Cardiac septum (tissue), 1 donor: ENCODE measurements around the gene RHNO1. TPM values are rescaled to one million over a fixed set of nuclear protein-coding genes. Genes with fewer than 3 reads are reported as not detected.
"Not testable (repeated sequence)": the region's sequence is repeated elsewhere in the genome, so short reads cannot be mapped to it uniquely, and the experiment has no call there.

Experiments
- DNase-seq: peaks from one replicate; pipeline ENCODE4 v3.0.0-alpha.2; 2020; ENCODE audit warnings: low spot score
- intact Hi-C: fragments of 100-400 bp; cut with DNase I; formaldehyde crosslinking; loops from one replicate; pipeline ENCODE4 v1.14.0; 2022
- total RNA-seq: library from RNA; stranded (reverse); fragmentation: NEBNext Ultra II Directional; extraction: Animal tissue kit (Norgen Biotek cat#: 25700); gene quantifications from one replicate; pipeline ENCODE4 v1.2.1, GENCODE V29; 2021
- donor health status: DM: no; HTN: no; CAD: no.

RHNO1 gene
- total RNA-seq, 1 donor from 2014 or later: 8.3 TPM

GRCh38 chr12:2857576-2857975 lies 19.4 kb upstream of the RHNO1 start:
- intact Hi-C loops: no loop called here

DNA sequence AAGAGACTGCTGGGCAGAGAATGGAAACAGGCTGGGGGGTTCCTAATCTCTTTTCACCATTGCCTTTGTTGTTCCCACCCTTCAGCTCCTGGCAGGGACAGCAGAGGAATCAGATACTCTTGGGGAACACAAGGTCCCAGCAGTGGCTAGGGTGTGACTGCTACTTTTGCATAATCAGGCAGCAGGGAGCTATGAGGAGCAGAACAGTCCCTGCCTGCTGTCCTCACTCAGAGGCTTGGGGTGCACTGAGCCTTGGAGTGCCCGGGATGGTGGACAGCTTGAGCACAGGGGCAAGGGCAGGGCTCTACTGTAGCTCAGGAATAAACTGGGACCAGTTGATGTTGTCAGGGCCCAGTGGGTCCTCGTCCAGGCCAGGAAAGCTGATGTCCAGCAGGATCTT lies 18.7 kb upstream of the RHNO1 start:
- DNase-seq: no peak
- intact Hi-C loops: no loop called here

More at GRCh38 chr12:2857576-2857975, 19.4 kb upstream of the RHNO1 start:
- DNase-seq: no peak

GRCh38 chr12:2858944-2859421 lies 18.0 kb upstream of the RHNO1 start:
- no peak for DNase-seq
- intact Hi-C loops: no loop called here

DNA sequence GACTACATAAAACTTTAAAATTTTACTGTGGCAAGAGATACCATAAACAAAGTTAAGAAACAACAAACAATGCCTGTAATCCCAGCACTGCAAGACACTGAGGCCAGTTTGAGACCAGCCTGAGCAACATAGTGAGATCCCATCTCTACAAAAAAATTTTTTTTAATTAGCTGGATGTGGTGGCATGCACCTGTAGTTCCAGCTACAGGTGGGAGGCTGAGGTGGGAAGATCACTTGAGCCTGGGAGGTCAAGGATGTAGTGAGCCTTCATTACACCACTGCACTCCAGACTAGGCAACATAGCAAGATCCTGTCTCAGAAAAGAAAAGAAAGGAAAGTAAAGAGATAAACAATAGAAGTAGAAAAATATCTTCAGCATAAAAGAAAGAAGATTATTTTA lies 16.9 kb upstream of the RHNO1 start:
- no peak for DNase-seq

DNA sequence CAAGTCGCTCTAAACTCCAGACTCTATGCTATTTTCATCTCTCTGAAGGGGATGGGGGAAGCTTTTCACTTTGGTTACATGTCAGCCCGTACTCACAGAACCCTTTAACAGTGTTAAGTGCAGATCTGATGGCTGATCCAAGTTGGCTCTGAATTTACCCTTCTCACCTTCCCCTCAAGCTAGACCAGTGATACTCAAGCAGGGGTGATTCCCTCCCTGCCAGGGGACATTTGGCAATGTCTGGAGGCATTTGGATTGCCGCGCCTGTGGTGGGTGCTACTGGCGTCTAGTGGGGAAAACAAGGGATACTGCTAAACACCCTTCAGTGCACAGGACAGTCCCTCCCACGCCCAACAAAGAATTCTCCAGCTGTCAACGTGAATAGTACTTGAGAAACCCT lies 14.1 kb upstream of the RHNO1 start:
- intact Hi-C loops: no loop called here
- no peak for DNase-seq

More for the DNA sequence above, 16.9 kb upstream of the RHNO1 start:
- intact Hi-C loops: no loop called here

GRCh38 chr12:2863402-2863801 lies 13.6 kb upstream of the RHNO1 start:
- DNase-seq, intact Hi-C loops: not testable (repeated sequence)

DNA sequence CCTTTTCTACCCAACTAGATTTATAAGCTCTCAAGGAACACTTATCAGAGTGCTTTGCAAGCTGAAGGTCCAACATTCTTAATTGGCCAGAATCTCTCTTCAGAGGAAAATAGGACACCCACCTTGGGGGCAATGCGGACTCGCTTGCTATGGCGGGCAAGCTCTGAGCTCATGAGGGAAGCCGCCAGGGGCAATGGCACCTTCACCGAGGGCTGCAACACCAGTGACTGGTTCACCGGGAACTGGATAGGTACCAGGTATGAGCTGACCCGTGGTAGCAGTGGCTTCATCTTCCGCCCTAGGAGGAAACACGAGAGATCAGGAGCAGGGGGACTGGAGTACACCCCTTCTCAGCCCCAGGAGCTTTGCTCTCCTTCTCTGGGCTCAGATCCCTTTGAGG lies 12.8 kb upstream of the RHNO1 start:
- intact Hi-C loops: no loop called here
- DNase-seq: no peak

- intact Hi-C loops, DNase-seq: not testable (repeated sequence)
Observed at GRCh38 chr12:2868986-2869632, 7.9 kb upstream of the RHNO1 start.

GRCh38 chr12:2876431-2877046 lies 484 bp upstream of the RHNO1 start:
- intact Hi-C loops: no loop called here

GRCh38 chr12:2877953-2878732 lies 1.1 kb downstream of the RHNO1 start:
- DNase-seq: no peak
- intact Hi-C loops: no loop called here

More at GRCh38 chr12:2876431-2877046, 484 bp upstream of the RHNO1 start:
- DNase-seq: no peak

DNA sequence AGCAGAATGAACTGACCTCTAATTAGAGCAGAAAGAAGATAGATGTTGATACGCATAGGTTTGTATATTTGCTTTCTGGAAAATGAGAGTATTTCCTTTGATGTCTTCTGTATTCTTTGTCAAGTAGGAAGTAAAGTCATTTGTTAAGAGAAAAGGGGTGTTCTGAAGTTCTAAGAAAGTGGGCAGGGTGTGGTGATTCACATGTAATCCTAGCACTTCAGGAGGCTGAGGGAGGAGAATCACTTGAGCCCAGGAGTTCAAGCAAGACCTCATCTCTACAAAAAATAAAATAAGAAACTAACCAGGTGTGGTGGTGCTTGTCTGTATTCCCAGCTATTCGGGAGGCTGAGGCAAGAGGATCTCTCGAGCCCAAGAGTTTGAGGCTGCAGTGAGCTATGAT lies 2.8 kb downstream of the RHNO1 start:
- intact Hi-C loops: no loop called here

DNA sequence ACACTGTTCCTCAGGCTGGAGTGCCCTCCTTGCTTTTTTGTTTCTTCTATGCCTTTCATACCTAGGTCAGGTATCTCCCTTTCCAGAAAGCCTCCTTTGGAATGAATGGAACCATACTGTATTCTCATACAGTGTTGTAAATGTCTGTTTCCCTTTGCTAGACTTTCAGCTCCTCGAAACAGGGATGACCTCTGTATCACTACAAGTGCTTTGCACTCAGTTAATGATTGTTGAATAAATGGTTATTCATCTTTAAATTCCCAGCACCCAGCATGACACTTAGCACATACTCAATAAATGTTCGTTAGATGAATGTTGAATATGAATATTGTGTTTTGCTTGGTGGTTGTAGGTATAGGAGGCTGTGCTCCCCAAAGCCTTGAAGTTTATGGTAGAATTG lies 7.8 kb downstream of the RHNO1 start:
- DNase-seq: no peak
- intact Hi-C loops: loop anchor here (2.0 to 5.0 kb wide), 2 partner anchors 57 to 150 kb away; no protein-coding TSS in a partner anchor

More for the DNA sequence above, 2.8 kb downstream of the RHNO1 start:
- DNase-seq: no peak

GRCh38 chr12:2886768-2887450 lies 9.9 kb downstream of the RHNO1 start:
- intact Hi-C loops: loop anchor here (5.0 kb wide), 1 partner anchor 55 kb away; no protein-coding TSS in a partner anchor
- no peak for DNase-seq

- DNase-seq: no peak
- intact Hi-C loops: loop anchor here (5.0 kb wide), 1 partner anchor 67 kb away; the partner anchor contains the start of gene TEAD4
Observed at GRCh38 chr12:2890001-2890387, 13.0 kb downstream of the RHNO1 start.

DNA sequence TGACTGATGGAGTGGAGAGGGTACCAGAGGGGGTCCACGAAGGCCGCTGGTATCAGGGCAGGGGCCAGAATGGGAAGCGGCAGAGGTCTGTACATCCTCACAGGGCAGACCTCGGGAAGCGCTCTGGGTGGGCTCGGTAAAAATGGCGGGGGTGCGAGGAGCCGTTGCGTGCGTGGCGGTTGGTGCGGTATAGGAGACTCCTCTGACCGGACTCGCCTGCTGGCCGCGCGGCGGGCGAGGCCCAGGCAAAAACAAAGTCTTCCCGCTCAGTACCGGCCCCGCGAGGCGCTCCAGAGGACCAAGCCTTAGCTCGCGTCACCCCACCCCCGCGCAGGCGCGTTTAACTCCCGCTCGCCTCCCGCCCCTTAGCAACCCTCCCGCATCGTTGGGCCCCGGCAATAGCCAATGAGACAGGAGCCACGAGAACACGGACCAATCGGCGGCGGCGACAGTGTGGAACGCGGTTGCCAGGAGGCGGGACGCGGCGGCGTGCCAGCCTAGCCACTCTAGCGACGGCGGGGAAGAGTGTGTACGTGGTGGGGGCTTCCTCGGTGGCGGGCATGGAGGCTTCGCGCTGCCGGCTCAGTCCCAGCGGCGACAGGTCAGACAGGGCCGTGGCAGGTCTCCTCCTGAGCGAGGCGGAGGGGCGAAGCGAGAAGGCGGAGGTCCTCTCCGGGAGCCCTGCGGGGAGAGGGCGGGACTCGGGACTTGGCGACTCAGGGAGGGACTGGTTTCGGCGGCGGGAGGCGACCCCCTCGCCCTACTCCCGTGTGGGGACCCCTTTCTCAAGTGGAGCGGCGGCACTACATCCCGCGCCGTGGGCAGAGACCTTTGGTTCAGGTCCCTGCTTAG lies 13.6 kb downstream of the RHNO1 start, which contains the start of gene TULP3:
Gene TULP3 (plus strand): TSS at position 504 of the 852 bp plus-strand sequence. CDS start 57 bp downstream, at position 561.
- DNase-seq: peak; percentile 99
- intact Hi-C loops: loop anchor here (5.0 kb wide), 1 partner anchor 67 kb away; the partner anchor contains the start of gene TEAD4

GRCh38 chr12:2891240-2892053 lies 14.4 kb downstream of the RHNO1 start:
- DNase-seq: peak; percentile 82
- intact Hi-C loops: loop anchor here (5.0 kb wide), 1 partner anchor 66 kb away; the partner anchor contains the start of gene TEAD4

DNA sequence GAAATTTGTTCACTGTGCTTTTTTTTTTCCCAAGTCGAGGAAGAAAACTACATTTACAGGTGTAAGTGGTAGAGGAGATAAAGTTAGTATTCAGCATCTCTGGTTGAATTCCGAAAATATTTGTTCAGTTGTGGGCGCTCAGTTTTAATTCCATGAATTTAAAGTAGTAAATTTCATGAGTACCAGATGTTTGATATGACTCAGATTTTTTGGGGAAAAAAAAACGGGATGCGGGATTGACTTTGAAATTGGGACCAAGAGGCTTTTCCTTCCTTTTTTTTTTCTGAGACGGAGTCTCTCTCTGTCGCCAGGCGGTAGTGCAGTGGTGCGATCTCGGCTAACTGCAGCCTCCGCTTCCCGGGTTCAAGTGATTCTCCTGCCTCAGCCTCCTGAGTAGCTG lies 15.2 kb downstream of the RHNO1 start:
- no peak for DNase-seq
- intact Hi-C loops: loop anchor here (5.0 kb wide), 1 partner anchor 65 kb away; the partner anchor contains the start of gene TEAD4
